Measurements from ENCODE around the gene CKM.

DNA sequence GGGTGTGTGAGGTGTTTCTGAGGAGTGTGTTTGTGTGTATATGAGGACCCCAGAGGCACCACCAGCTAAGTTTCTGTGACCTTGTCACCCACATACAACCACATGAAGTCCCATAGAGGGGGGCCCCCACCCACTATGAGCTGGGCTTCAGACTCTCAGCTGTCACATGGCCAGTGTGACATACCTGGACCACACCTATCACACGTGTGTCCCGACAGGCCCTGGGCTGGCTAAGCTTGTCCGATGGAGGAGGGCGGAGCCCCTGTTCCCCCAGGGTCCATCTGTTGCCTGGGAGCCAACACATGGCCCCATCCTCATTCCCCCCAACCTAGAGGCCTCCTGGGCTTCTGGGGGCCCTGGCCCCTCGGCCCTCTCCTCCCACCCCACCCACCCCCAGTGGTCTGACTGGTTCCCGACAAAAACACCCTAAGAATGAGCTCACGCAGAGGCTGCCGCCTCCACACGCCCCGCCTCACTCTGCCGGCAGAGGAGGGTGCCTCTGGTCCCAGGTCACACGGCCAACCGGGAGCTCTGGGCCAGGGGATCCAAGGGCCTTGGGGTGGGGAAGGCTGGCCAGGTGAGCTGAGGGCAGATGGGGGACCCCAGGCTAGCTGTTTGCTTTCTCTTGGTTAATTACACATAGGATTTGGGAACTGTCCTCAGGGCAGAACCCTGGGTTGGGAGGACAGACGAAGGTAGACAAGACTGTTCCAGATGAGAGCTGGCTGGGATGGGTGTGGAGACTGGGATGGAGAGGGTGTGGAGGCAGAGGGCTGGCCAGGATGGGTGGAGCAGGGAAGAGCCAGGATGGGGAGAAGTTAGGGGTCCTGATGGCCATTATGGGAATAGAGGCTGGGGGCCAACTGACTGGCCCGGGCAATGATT lies 22.2 kb upstream of the CKM start:
- TF ChIP-seq, protein P1, sequence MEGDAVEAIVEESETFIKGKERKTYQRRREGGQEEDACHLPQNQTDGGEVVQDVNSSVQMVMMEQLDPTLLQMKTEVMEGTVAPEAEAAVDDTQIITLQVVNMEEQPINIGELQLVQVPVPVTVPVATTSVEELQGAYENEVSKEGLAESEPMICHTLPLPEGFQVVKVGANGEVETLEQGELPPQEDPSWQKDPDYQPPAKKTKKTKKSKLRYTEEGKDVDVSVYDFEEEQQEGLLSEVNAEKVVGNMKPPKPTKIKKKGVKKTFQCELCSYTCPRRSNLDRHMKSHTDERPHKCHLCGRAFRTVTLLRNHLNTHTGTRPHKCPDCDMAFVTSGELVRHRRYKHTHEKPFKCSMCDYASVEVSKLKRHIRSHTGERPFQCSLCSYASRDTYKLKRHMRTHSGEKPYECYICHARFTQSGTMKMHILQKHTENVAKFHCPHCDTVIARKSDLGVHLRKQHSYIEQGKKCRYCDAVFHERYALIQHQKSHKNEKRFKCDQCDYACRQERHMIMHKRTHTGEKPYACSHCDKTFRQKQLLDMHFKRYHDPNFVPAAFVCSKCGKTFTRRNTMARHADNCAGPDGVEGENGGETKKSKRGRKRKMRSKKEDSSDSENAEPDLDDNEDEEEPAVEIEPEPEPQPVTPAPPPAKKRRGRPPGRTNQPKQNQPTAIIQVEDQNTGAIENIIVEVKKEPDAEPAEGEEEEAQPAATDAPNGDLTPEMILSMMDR (conservative IDR thresholded peaks at IDR 0.05; ENCODE audit: low read depth, low read length): no peak
- TF ChIP-seq EZH2 (IDR thresholded peaks at IDR 0.05; ENCODE audit: low read length, unreplicated experiment) (no peak), EZH2phosphoT487 (IDR thresholded peaks at IDR 0.05; ENCODE audit: borderline replicate concordance, low read length) (no peak)

Measured in PC-3 (cell line).